SK-N-SH (cell line): ENCODE data around the gene PICALM.

ENCODE experiments used
- CTCF ChIP-seq: fragments of 200-600 bp; sonication (generic); IDR thresholded peaks from 2 replicates; pipeline ENCODE4 v1.6.1; 2017; ENCODE audit warnings: antibody characterized with exemption, mild to moderate bottlenecking, moderate library complexity
- EZH2phosphoT487 ChIP-seq: fragments of 200-600 bp; sonication (generic); IDR thresholded peaks from 2 replicates; pipeline ENCODE4 v1.6.1; 2017; ENCODE audit warnings: low read depth, mixed run types, mild to moderate bottlenecking, antibody characterized with exemption, moderate library complexity, borderline replicate concordance
- IRF3 ChIP-seq: fragments of 150-350 bp; IDR thresholded peaks from 2 replicates; pipeline ENCODE4 v1.6.1; 2016; ENCODE audit warnings: mild to moderate bottlenecking, low read depth, low read length
- MXI1 ChIP-seq: IDR thresholded peaks from 2 replicates; pipeline ENCODE4 v1.6.1; 2012; ENCODE audit warnings: mild to moderate bottlenecking, low read depth, low read length, improper control_type of control experiment
- POLR2AphosphoS5 ChIP-seq: IDR thresholded peaks from 2 replicates; pipeline ENCODE4 v1.6.1; 2012; ENCODE audit warnings: low read depth, low read length
- TAF1 ChIP-seq: IDR thresholded peaks from 2 replicates; pipeline ENCODE4 v1.6.1; 2012; ENCODE audit warnings: low read depth, mild to moderate bottlenecking, low read length, moderate library complexity, borderline replicate concordance
- USF2 ChIP-seq: fragments of 150-350 bp; IDR thresholded peaks from 2 replicates; pipeline ENCODE4 v1.6.1; 2017; ENCODE audit warnings: antibody characterized with exemption, low read length, low read depth, borderline replicate concordance

- no peak for TF ChIP-seq TAF1
- no peak for TF ChIP-seq POLR2AphosphoS5
- no peak for TF ChIP-seq CTCF
- TF ChIP-seq EZH2phosphoT487, result no peak
- TF ChIP-seq IRF3, result no peak
- no peak for TF ChIP-seq MXI1
- TF ChIP-seq USF2, result no peak
Observed at GRCh38 chr11:86014221-86014620, 54.7 kb downstream of the PICALM start.
